Measurements from ENCODE around the gene SLC2A4RG.

Gene SLC2A4RG

DNA sequence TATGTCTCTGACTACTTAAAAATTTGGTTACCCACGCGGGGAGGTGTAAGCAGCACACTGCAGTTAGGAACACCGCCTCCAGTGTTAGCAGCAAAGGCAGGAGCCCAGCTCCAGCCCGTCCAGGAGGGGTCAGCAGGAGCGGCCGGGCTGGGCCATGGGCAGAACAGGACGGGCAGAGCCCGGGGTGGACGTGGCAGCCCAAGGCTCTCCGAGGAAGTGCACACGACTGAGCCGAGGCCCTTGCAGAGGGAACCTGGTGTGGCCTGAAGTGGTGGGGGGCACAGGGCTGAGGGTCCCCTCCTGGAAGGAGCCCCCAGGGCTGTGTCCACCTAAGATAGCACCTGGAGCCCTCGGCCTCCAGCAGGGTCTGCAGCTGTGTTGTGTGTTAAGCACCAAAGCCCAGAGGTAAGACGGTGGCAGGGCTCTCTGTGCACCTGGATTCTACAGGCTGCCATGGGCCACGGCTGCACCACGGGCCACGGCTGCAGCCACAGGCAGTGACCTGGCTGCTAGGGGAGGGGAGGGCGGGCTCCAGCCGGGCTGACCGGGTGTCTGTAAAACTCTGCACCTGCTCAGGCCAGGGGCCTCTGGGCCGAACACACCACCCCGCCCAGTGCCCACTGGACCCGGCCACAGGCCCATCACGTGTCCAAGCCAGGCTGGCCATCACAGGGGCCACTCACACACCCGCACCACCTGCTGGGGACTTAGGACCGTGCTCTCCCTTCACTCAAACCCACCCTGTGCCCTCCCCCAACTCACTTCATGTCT lies 6.6 kb downstream of the SLC2A4RG start:
- peaks cover 21% of the 10 kb centered on the region for H3K36me3 ChIP-seq (ENCODE audit: insufficient read depth, low read length)
- WGBS: 92% methylated on average over 26 of the region's 26 CpGs
- no peaks in the 10 kb centered on the region for H3K9me3 ChIP-seq (ENCODE audit: insufficient read depth, low read depth, low read length)
- no peak overlapping the region for H3K9ac ChIP-seq (ENCODE audit: low read depth, low read length)
- no peak overlapping the region for H3K4me3 ChIP-seq (ENCODE audit: low read length)
- H3K4me1 ChIP-seq (ENCODE audit: insufficient read depth, low read length): peaks cover 4% of the 10 kb centered on the region
- H3K27ac ChIP-seq (ENCODE audit: low read depth, low read length): no peak overlapping the region
- no peaks in the 10 kb centered on the region for H3K27me3 ChIP-seq (ENCODE audit: insufficient read depth, low read length)

DNA sequence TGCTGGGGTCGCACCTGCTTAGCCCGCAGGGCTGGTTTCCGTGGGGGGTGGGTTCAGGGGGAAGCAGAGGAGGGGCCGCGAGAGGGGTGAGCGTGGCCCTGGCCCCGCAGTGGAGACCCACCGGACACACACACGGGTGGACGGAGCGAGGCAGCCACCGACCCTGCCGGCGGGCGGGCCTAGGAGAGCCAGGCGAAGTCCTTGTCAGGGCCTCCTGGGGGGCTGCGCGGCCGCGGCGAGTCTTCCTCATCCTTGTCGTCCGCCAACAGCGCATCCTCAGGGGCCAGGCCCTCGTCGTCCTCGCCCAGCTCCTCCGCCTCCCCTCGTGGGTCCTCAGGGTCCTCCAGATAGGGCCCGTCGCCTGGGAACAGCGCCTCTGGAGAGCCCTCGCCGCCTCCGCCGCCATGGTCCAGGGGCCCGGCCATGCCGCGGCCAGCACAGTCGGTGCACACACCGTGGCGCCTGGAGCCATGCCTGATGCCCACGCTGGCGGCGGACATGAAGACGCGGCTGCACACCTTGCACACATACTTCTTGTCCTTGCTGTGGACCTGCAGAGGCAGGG lies 7.3 kb downstream of the SLC2A4RG start:
- H3K9ac ChIP-seq (ENCODE audit: low read depth, low read length): no peak overlapping the region
- H3K9me3 ChIP-seq (ENCODE audit: insufficient read depth, low read depth, low read length): no peaks in the 10 kb centered on the region
- H3K4me1 ChIP-seq (ENCODE audit: insufficient read depth, low read length): no peaks in the 10 kb centered on the region; the same call in 1 of the 2 replicates
- H3K4me3 ChIP-seq (ENCODE audit: low read length): no peak overlapping the region
- no peak overlapping the region for H3K27ac ChIP-seq (ENCODE audit: low read depth, low read length)
- 96% methylated on average over 45 of the region's 47 CpGs for WGBS
- H3K36me3 ChIP-seq (ENCODE audit: insufficient read depth, low read length): peaks cover 21% of the 10 kb centered on the region
- no peaks in the 10 kb centered on the region for H3K27me3 ChIP-seq (ENCODE audit: insufficient read depth, low read length)

DNA sequence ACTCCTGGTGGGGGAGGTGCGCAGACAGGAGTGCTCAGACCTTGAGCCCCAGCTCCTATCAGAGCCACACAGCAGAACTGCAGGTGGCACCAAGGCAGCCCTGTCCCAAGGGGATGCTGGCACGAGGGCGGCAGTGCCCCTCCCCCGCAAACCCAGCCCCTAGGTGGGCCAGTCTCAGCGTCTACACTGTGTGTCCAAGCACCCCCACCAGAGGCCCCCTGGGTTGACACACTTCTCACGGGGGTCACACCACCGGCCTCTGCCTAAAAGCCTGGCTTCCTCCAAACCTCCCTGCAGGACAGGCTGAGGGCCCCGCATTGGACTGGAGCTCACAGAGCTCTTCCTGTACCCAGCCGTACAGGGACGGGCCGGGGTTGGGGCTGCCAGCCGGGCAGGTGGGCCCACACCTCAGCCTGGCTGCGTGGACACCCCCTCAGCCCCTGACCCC lies 8.1 kb downstream of the SLC2A4RG start:
- WGBS: 82% methylated on average over 13 of the region's 13 CpGs

GRCh38 chr20:63748070-63748933 lies 8.7 kb downstream of the SLC2A4RG start:
- Histone ChIP-seq H3K27me3 (ENCODE audit: insufficient read depth, low read length) (no peaks in the 10 kb centered on the region), H3K36me3 (ENCODE audit: insufficient read depth, low read length) (peaks cover 11% of the 10 kb centered on the region), H3K27ac (ENCODE audit: low read depth, low read length) (peak overlapping the region; percentile 18; the same call in 1 of the 2 replicates), H3K9me3 (ENCODE audit: insufficient read depth, low read depth, low read length) (no peaks in the 10 kb centered on the region), H3K4me1 (ENCODE audit: insufficient read depth, low read length) (no peaks in the 10 kb centered on the region; the same call in 1 of the 2 replicates), H3K9ac (ENCODE audit: low read depth, low read length) (no peak overlapping the region), H3K4me3 (ENCODE audit: low read length) (no peak overlapping the region)
- 82% methylated on average over 20 of the region's 20 CpGs for WGBS

More for the DNA sequence above, 8.1 kb downstream of the SLC2A4RG start:
- Histone ChIP-seq H3K9ac (ENCODE audit: low read depth, low read length) (no peak overlapping the region), H3K27me3 (ENCODE audit: insufficient read depth, low read length) (no peaks in the 10 kb centered on the region), H3K4me3 (ENCODE audit: low read length) (no peak overlapping the region), H3K9me3 (ENCODE audit: insufficient read depth, low read depth, low read length) (no peaks in the 10 kb centered on the region), H3K4me1 (ENCODE audit: insufficient read depth, low read length) (no peaks in the 10 kb centered on the region; the same call in 1 of the 2 replicates), H3K36me3 (ENCODE audit: insufficient read depth, low read length) (peaks cover 17% of the 10 kb centered on the region), H3K27ac (ENCODE audit: low read depth, low read length) (peak overlapping the region; percentile 18; the same call in 1 of the 2 replicates)

- H3K27ac ChIP-seq (ENCODE audit: low read depth, low read length): no peak overlapping the region
- 89% methylated on average over 11 of the region's 11 CpGs for WGBS
- no peak overlapping the region for H3K9ac ChIP-seq (ENCODE audit: low read depth, low read length)
- H3K4me1 ChIP-seq (ENCODE audit: insufficient read depth, low read length): no peaks in the 10 kb centered on the region; the same call in 1 of the 2 replicates
- H3K36me3 ChIP-seq (ENCODE audit: insufficient read depth, low read length): peaks cover 5% of the 10 kb centered on the region
- H3K9me3 ChIP-seq (ENCODE audit: insufficient read depth, low read depth, low read length): no peaks in the 10 kb centered on the region
- no peaks in the 10 kb centered on the region for H3K27me3 ChIP-seq (ENCODE audit: insufficient read depth, low read length)
- no peak overlapping the region for H3K4me3 ChIP-seq (ENCODE audit: low read length)
Observed at GRCh38 chr20:63748934-63749270, 9.3 kb downstream of the SLC2A4RG start.

DNA sequence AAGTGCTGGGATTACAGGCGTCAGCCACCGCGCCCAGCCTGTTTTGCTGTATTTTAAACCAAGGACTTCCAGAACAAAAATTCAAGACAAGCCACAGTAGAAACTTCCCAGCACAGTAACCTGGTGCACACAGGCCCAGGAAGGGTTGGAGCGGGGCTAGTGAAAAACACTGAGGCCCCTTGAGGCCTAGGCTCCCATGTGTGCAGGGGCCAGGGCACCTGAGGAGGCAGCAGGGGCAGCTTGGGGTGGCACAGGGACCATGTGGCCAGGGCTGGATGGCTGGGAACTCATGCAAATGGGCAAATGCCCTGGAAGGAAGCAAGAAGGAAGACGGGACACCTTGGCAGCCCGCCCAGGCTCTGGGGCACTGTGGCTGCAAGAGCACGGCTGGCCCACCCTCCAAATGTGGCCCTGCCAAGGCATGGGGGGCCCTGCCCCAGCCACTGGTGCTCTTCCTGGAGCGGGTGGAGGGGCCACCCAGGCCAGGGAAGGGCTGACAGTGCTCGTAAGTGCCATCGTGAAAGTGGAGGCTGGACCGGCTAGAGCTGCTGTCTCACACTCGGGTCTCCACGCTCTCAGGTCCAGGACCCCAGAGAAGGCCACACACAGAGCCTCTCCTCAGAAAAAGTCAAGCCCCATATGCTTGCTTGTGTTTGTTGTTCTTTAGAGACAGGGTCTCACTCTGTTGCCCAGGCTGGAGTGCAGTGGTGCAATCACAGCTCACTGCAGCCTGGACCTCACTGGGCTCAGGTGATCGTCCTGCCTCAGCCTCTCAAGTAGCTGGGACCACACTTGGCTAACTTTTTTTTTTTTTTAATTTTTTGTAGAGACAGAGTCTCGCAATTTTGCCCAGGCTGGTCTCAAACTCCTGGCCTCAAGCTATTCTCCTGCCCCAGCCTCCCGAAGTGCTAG lies 10.3 kb downstream of the SLC2A4RG start:
- Histone ChIP-seq H3K27me3 (ENCODE audit: insufficient read depth, low read length) (no peaks in the 10 kb centered on the region), H3K9me3 (ENCODE audit: insufficient read depth, low read depth, low read length) (no peaks in the 10 kb centered on the region), H3K36me3 (ENCODE audit: insufficient read depth, low read length) (no peaks in the 10 kb centered on the region), H3K9ac (ENCODE audit: low read depth, low read length) (no peak overlapping the region), H3K27ac (ENCODE audit: low read depth, low read length) (no peak overlapping the region), H3K4me1 (ENCODE audit: insufficient read depth, low read length) (no peaks in the 10 kb centered on the region; the same call in 1 of the 2 replicates), H3K4me3 (ENCODE audit: low read length) (no peak overlapping the region)
- WGBS: 95% methylated on average over 16 of the region's 16 CpGs

GRCh38 chr20:63750807-63751470 lies 11.4 kb downstream of the SLC2A4RG start:
- H3K4me3 ChIP-seq (ENCODE audit: low read length): no peak overlapping the region
- H3K27ac ChIP-seq (ENCODE audit: low read depth, low read length): peak overlapping the region; percentile 41; the same call in 1 of the 2 replicates
- WGBS: 88% methylated on average over 26 of the region's 26 CpGs
- no peaks in the 10 kb centered on the region for H3K9me3 ChIP-seq (ENCODE audit: insufficient read depth, low read depth, low read length)
- H3K9ac ChIP-seq (ENCODE audit: low read depth, low read length): no peak overlapping the region
- H3K4me1 ChIP-seq (ENCODE audit: insufficient read depth, low read length): no peaks in the 10 kb centered on the region; the same call in 1 of the 2 replicates
- H3K27me3 ChIP-seq (ENCODE audit: insufficient read depth, low read length): no peaks in the 10 kb centered on the region
- H3K36me3 ChIP-seq (ENCODE audit: insufficient read depth, low read length): no peaks in the 10 kb centered on the region

GRCh38 chr20:63751471-63752271 lies 12.1 kb downstream of the SLC2A4RG start:
- Histone ChIP-seq H3K27me3 (ENCODE audit: insufficient read depth, low read length) (no peaks in the 10 kb centered on the region), H3K36me3 (ENCODE audit: insufficient read depth, low read length) (no peaks in the 10 kb centered on the region), H3K27ac (ENCODE audit: low read depth, low read length) (peak overlapping the region; percentile 41; the same call in 1 of the 2 replicates), H3K4me1 (ENCODE audit: insufficient read depth, low read length) (no peaks in the 10 kb centered on the region; the same call in 1 of the 2 replicates), H3K9me3 (ENCODE audit: insufficient read depth, low read depth, low read length) (no peaks in the 10 kb centered on the region), H3K9ac (ENCODE audit: low read depth, low read length) (no peak overlapping the region), H3K4me3 (ENCODE audit: low read length) (no peak overlapping the region)
- 89% methylated on average over 40 of the region's 45 CpGs for WGBS

DNA sequence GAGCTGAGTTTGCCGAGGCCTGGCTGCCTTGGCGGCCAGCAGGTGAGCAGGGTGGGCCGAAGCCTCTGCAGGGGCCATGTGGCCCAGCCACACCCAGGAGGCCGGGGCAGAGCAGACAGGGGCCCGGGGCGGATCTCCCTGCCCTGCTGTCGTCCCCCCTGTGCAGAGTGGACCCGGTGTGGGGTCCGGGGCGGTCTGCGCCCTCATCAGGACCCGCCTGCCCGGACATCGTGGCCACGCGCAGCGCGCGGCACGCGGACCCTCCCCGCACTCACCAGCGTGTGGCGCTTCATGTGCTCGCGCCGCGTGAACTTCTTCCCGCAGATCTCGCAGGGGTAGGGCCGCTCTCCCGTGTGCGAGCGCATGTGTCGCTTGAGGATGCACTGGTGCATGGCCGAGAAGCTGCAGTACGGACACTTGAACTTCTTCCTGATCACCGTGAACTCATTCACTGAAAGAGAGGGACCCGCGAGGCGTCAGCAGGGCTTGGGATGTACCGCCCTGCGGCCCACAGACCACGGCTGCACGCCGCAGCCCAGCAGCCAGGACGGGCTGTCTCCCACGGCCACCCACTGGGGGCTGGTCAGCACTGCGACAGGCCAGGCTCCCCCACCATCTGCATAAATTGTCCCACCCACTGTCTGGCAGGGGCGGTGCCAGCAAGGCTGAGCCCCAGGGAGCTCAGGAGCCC lies 13.0 kb downstream of the SLC2A4RG start:
- H3K36me3 ChIP-seq (ENCODE audit: insufficient read depth, low read length): no peaks in the 10 kb centered on the region
- H3K4me3 ChIP-seq (ENCODE audit: low read length): no peak overlapping the region
- H3K27me3 ChIP-seq (ENCODE audit: insufficient read depth, low read length): no peaks in the 10 kb centered on the region
- H3K9me3 ChIP-seq (ENCODE audit: insufficient read depth, low read depth, low read length): no peaks in the 10 kb centered on the region
- no peak overlapping the region for H3K9ac ChIP-seq (ENCODE audit: low read depth, low read length)
- H3K4me1 ChIP-seq (ENCODE audit: insufficient read depth, low read length): no peaks in the 10 kb centered on the region; the same call in 1 of the 2 replicates
- H3K27ac ChIP-seq (ENCODE audit: low read depth, low read length): no peak overlapping the region
- 89% methylated on average over 50 of the region's 50 CpGs for WGBS
